GM12878 (cell line): ENCODE results near the gene NDUFB4. TPM values are rescaled to one million over a fixed set of nuclear protein-coding genes. Genes with fewer than 3 reads are reported as not detected.

ENCODE experiments used
- ATAC-seq: fragments of 200-7000 bp; cut with Tn5 transposase; 3 replicates; pipeline ENCODE4 v1.9.1; 2020; ENCODE audit warnings: mild to moderate bottlenecking, moderate library complexity
- BruUV-seq: library from RNA; stranded (reverse); fragments of 400-500 nt; replicated peaks from 2 replicates; lab custom pipeline; 2021; lab: Mats Ljungman, UMichigan
- CTCF ChIA-PET: fragments of 300-600 bp; sonication (Branson Sonifier 250); formaldehyde crosslinking; extraction: SDS; loops from one replicate; lab custom pipeline; 2021; ENCODE audit warnings: inconsistent platforms; lab: Yijun Ruan, JAX
- POLR2A ChIA-PET: fragments of 350-600 bp; formaldehyde crosslinking; extraction: SDS; loops from one replicate; lab custom pipeline; 2021; ENCODE audit warnings: inconsistent platforms; lab: Charles Lee
- RAD21 ChIA-PET: fragments of 300-600 bp; sonication (Branson Sonifier 250); formaldehyde crosslinking; loops from one replicate; lab custom pipeline; 2023; ENCODE audit warnings: antibody characterized with exemption; ENCODE audit not compliant: unreplicated experiment; lab: Charles Lee
- SMC1A ChIA-PET: fragments of 300-600 bp; sonication (Branson Sonifier 250); formaldehyde crosslinking; loops from one replicate; lab custom pipeline; 2023; ENCODE audit not compliant: unreplicated experiment, uncharacterized antibody; lab: Charles Lee
- DNase-seq: peaks from one replicate; pipeline ENCODE4 v3.0.0-alpha.2; 2011; ENCODE audit warnings: low read depth, low spot score
- FAIRE-seq: peaks from 3 replicates; lab custom pipeline; 2011; peaks lifted over from hg19 to GRCh38; lab: Jason Lieb, UNC
- H2AFZ ChIP-seq: 2 replicates; pipeline ENCODE4 v1.6.0; 2011; ENCODE audit warnings: low read depth, low read length, control low read depth; ENCODE audit not compliant: control insufficient read depth
- H3K27ac ChIP-seq: 2 replicates; pipeline ENCODE4 v1.5.1; 2011; ENCODE audit warnings: control low read depth; ENCODE audit not compliant: control insufficient read depth, insufficient read depth
- H3K27me3 ChIP-seq, 2 experiments: replicated peaks in 1 of 2; 2 replicates each; pipeline versions ENCODE4 v1.6.0 to v1.6.1; 2011; ENCODE audit warnings: low read length in 1 of 2; ENCODE audit not compliant: control insufficient read depth in 2 of 2, insufficient read depth in 2 of 2
- H3K36me3 ChIP-seq, 2 experiments: 2 replicates each; pipeline ENCODE4 v1.5.1; 2011; ENCODE audit warnings: low read length in 1 of 2; ENCODE audit not compliant: control insufficient read depth in 2 of 2, insufficient read depth in 2 of 2
- H3K4me1 ChIP-seq: 2 replicates; pipeline ENCODE4 v1.6.1; 2011; ENCODE audit warnings: mild to moderate bottlenecking, low read length, moderate library complexity, mixed read lengths; ENCODE audit not compliant: control insufficient read depth, insufficient read depth
- H3K4me2 ChIP-seq: 2 replicates; pipeline ENCODE4 v1.6.0; 2011; ENCODE audit warnings: control low read depth; ENCODE audit not compliant: control insufficient read depth, insufficient read depth
- H3K4me3 ChIP-seq: fragments of 200-600 bp; sonication (generic); 2 replicates; pipeline ENCODE4 v1.5.1; 2016
- H3K79me2 ChIP-seq: 2 replicates; pipeline ENCODE4 v1.6.0; 2011; ENCODE audit warnings: low read length; ENCODE audit not compliant: control insufficient read depth, insufficient read depth
- H3K9ac ChIP-seq: 2 replicates; pipeline ENCODE4 v1.8.0; 2011; ENCODE audit warnings: low read length, control low read depth, mixed read lengths; ENCODE audit not compliant: control insufficient read depth, insufficient read depth
- H3K9me3 ChIP-seq: replicated peaks from 3 replicates; pipeline ENCODE4 v1.5.1; 2011; ENCODE audit warnings: mild to moderate bottlenecking, low read length; ENCODE audit not compliant: control insufficient read depth, insufficient read depth
- H4K20me1 ChIP-seq: 2 replicates; pipeline ENCODE4 v1.6.0; 2011; ENCODE audit not compliant: control insufficient read depth, insufficient read depth
- BMI1 ChIP-seq: fragments of 450-650 bp; IDR thresholded peaks from 2 replicates; pipeline ENCODE4 v1.6.1; 2016; ENCODE audit warnings: mild to moderate bottlenecking, moderate library complexity, borderline replicate concordance
- CBX5 ChIP-seq: sonication (generic); IDR thresholded peaks from 2 replicates; pipeline ENCODE4 v1.6.1; 2016; ENCODE audit warnings: low read depth, moderate library complexity, mild to moderate bottlenecking, inconsistent platforms
- CUX1 ChIP-seq: IDR thresholded peaks from 2 replicates; pipeline ENCODE4 v1.6.1; 2012; ENCODE audit warnings: improper control_type of control experiment, low read depth, low read length; ENCODE audit not compliant: insufficient replicate concordance
- E4F1 ChIP-seq: fragments of 450-650 bp; IDR thresholded peaks from 2 replicates; pipeline ENCODE4 v1.6.1; 2018; ENCODE audit warnings: borderline replicate concordance, mild to moderate bottlenecking; ENCODE audit not compliant: partially characterized antibody
- IKZF2 ChIP-seq, 2 experiments: fragments of 450-650 bp; IDR thresholded peaks; 2 replicates each; pipeline ENCODE4 v1.6.1; 2017; ENCODE audit warnings: mild to moderate bottlenecking in 2 of 2, moderate library complexity in 2 of 2
- KDM1A ChIP-seq: fragments of 200-600 bp; sonication (generic); IDR thresholded peaks from 2 replicates; pipeline ENCODE4 v1.6.1; 2016; ENCODE audit warnings: borderline replicate concordance
- MYC ChIP-seq: IDR thresholded peaks from 2 replicates; pipeline ENCODE4 v1.6.1; 2011; ENCODE audit warnings: mild to moderate bottlenecking, low read length, moderate library complexity, inconsistent platforms; ENCODE audit not compliant: insufficient read depth, insufficient replicate concordance, insufficient read length, severe bottlenecking
- POLR2AphosphoS2 ChIP-seq: IDR thresholded peaks from 2 replicates; pipeline ENCODE4 v1.6.1; 2011; ENCODE audit warnings: low read depth, mild to moderate bottlenecking, low read length, improper control_type of control experiment, moderate library complexity
- RELB ChIP-seq: fragments of 450-650 bp; IDR thresholded peaks from 2 replicates; pipeline ENCODE4 v1.6.1; 2017; ENCODE audit warnings: low read depth, mild to moderate bottlenecking, moderate library complexity
- WRNIP1 ChIP-seq: IDR thresholded peaks from 2 replicates; pipeline ENCODE4 v1.6.1; 2011; ENCODE audit warnings: low read depth, low read length, improper control_type of control experiment, borderline replicate concordance
- ZBED1 ChIP-seq: IDR thresholded peaks from 2 replicates; pipeline ENCODE4 v1.6.1; 2016; ENCODE audit warnings: borderline replicate concordance
- ZZZ3 ChIP-seq: IDR thresholded peaks from 2 replicates; pipeline ENCODE4 v1.6.1; 2011; ENCODE audit warnings: low read depth; ENCODE audit not compliant: control insufficient read depth, insufficient read length
- WGBS: methylation state at CpG from one replicate; pipeline ENCODE4 v1.1.6; 2016; ENCODE audit warnings: low lambda C conversion rate; ENCODE audit not compliant: insufficient replicate concordance, insufficient coverage; ENCODE audit errors: missing lambda C conversion rate; 5-methylcytosine and 5-hydroxymethylcytosine counted together
- in situ Hi-C: fragments of 300-500 bp; cut with MboI; formaldehyde crosslinking; loops from 9 replicates; pipeline ENCODE4 v1.14.3; 2018; ENCODE audit warnings: mixed read lengths
- intact Hi-C: fragments of 100-400 bp; cut with micrococcal nuclease; formaldehyde crosslinking; loops from one replicate; pipeline ENCODE4 v1.14.2; 2022; ENCODE audit not compliant: unreplicated experiment
- polyA plus RNA-seq, 11 experiments: library from polyadenylated mRNA; depleted of rRNA in 4 of 11; unstranded in 6 of 11; stranded (reverse) in 5 of 11; fragments of >200 nt; fragmentation: Nextera tagmentation in 4 of 11; fragmentation: Illumina TruSeq in 1 of 11; extraction: Ambion mirVana in 4 of 11; extraction: Trizol in 1 of 11; gene quantifications; 1 replicate in 1 of 11; 2 replicates in 10 of 11; pipeline versions ENCODE4 v1.2.1 to v1.2.3, GENCODE V29; 2011 to 2016; ENCODE audit warnings: inconsistent platforms in 2 of 11, missing spikeins in 2 of 11, low read depth in 1 of 11
- total RNA-seq, 4 experiments: library from RNA; depleted of rRNA in 3 of 4; stranded (reverse); fragments of >200 nt in 3 of 4; fragmentation: Illumina TruSeq in 1 of 4; extraction: Trizol in 1 of 4; gene quantifications; 2 replicates each; pipeline versions ENCODE4 v1.2.1 to v1.2.3, GENCODE V29; 2013 to 2021

NDUFB4 gene
- total and polyA plus RNA-seq, 10 of the 15 experiments (the other 5 are each of a cell fraction or from before 2014, with no cell fraction given) = 155 to 864 (median 387) TPM

- BruUV-seq = no TSS peak
- 60% methylated on average over 5 of the region's 7 CpGs for WGBS
These were observed 40.3 kb upstream of the NDUFB4 start for GRCh38 chr3:120555657-120556509.

More at GRCh38 chr3:120555657-120556509, 40.3 kb upstream of the NDUFB4 start:
- ChIA-PET POLR2A (no interaction called here), SMC1A (interaction anchor here (1.3 to 4.1 kb wide), 4 partner anchors 11 to 312 kb away, joined by 6 to 52 read pairs (median 10); no protein-coding TSS in a partner anchor), RAD21 (interaction anchor here (1.5 to 7.1 kb wide), 2 partner anchors 138 to 238 kb away, joined by 3 to 82 read pairs; no protein-coding TSS in a partner anchor), CTCF (interaction anchor here (1.0 to 15.5 kb wide), 5 partner anchors 49 to 319 kb away, joined by 3 to 376 read pairs (median 4); no protein-coding TSS in a partner anchor)
- Histone ChIP-seq H3K4me1 (peaks cover 3% of the 10 kb centered on the region; the same call in 1 of the 2 replicates), H3K27ac (no peak overlapping the region), H3K4me3 (no peak overlapping the region), H3K9ac (no peak overlapping the region), H2AFZ (no peak overlapping the region), H3K4me2 (no peak overlapping the region), H3K36me3 (no peaks in the 10 kb centered on the region), H4K20me1 (no peaks in the 10 kb centered on the region), H3K9me3 (no peaks in the 10 kb centered on the region), H3K27me3 (no peaks in the 10 kb centered on the region), H3K79me2 (no peaks in the 10 kb centered on the region)
- FAIRE-seq (no peak), ATAC-seq (no peak), DNase-seq (no peak)
- intact Hi-C loops = loop anchor here (10.0 kb wide), 1 partner anchor 731 kb away; no protein-coding TSS in a partner anchor
- TF ChIP-seq KDM1A (no peak), CUX1 (no peak), CBX5 (no peak), ZBED1 (no peak), ZZZ3 (no peak), RELB (no peak), E4F1 (no peak), MYC (no peak), IKZF2 (IDR thresholded peaks at IDR 0.05) (no peak), BMI1 (no peak), POLR2AphosphoS2 (no peak), WRNIP1 (no peak)
- in situ Hi-C loops = loop anchor here (5.0 kb wide), 1 partner anchor 134 kb away; no protein-coding TSS in a partner anchor
